ENCODE data around the gene MOV10L1. TPM values are rescaled to one million over a fixed set of nuclear protein-coding genes. Genes with fewer than 3 reads are reported as not detected.

Gene MOV10L1
- total and polyA plus RNA-seq, 2 donors (not counting 3 experiments of a cell fraction or from before 2014, with no cell fraction given): 27.6 to 37.6 TPM

DNA sequence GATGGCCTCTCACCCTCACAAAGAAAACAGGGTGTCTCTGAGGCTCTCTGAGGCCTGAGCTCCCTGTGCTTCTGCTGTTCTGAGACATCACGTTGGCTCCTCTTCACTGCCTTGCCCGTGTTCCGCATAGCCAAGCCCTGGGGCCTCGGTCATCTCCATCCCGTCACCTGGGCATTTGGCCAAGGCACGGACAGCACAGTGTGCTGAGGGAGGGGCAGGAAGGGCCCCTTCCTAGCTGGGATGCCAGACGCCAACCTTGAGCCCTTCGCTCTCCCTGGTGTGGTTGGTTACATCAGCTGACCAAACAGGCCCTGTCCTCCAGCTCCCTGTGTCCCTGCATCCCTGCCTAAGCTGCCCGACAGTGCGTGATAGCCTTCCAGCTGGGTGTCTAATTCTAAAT lies 25.9 kb downstream of the MOV10L1 start:
- DNase-seq (ENCODE audit: low read depth, low spot score) (peak; percentile 87), FAIRE-seq (peak; percentile 93)
- Histone ChIP-seq H3K9me3 (replicated peaks; ENCODE audit: control insufficient read depth, insufficient read depth, low read length) (no peaks in the 10 kb centered on the region), H2AFZ (ENCODE audit: low read depth, low read length) (no peak overlapping the region), H4K20me1 (replicated peaks; ENCODE audit: control insufficient read depth, extremely low read depth, insufficient read depth, low read length) (no peaks in the 10 kb centered on the region), H3K27me3 (ENCODE audit: control insufficient read depth in 2 of 2, insufficient read depth in 2 of 2, low read length in 2 of 2) (no peaks in the 10 kb centered on the region), H3K79me2 (ENCODE audit: control insufficient read depth, insufficient read depth, low read length) (peaks cover 29% of the 10 kb centered on the region), H3K4me3 (replicated peaks in 1 of 3; ENCODE audit: insufficient read depth in 1 of 3, low read depth in 1 of 3, low read length in 3 of 3) (peak overlapping the region in 2 of 3 experiments; percentile 50 to 88), H3K36me3 (ENCODE audit: control insufficient read depth in 2 of 2, extremely low read depth in 1 of 2, insufficient read depth in 2 of 2, low read length in 2 of 2) (peaks cover 3 to 8% of the 10 kb centered on the region in 2 experiments), H3K27ac (ENCODE audit: insufficient read depth, low read depth, low read length) (peak overlapping the region; percentile 96), H3K4me2 (ENCODE audit: insufficient read depth, low read length) (peak overlapping the region; percentile 94), H3K4me1 (ENCODE audit: control insufficient read depth, extremely low read depth, insufficient read depth, low read length) (peaks cover 78% of the 10 kb centered on the region), H3K9ac (replicated peaks; ENCODE audit: extremely low read depth, insufficient read depth, low read length) (peak overlapping the region; percentile 98), H3K9me1 (replicated peaks; ENCODE audit: control insufficient read depth, extremely low read depth, insufficient read depth, low read length) (no peaks in the 10 kb centered on the region)
- TF ChIP-seq POLR2AphosphoS5 (IDR thresholded peaks at IDR 0.05; ENCODE audit: insufficient read depth, low read depth, low read length) (peak; percentile 71), GATA2 (IDR thresholded peaks at IDR 0.05; ENCODE audit: insufficient read depth, insufficient read length, low read depth, low read length) (no peak), POLR2A (IDR thresholded peaks at IDR 0.05; ENCODE audit: low read depth, low read length) (peak; percentile 36), MYC (IDR thresholded peaks at IDR 0.05; ENCODE audit: low read depth, low read length) (peak; percentile 78), EZH2 (IDR thresholded peaks at IDR 0.05; ENCODE audit: borderline replicate concordance, low read depth, low read length, severe bottlenecking) (no peak), FOS (IDR thresholded peaks at IDR 0.05; ENCODE audit: borderline replicate concordance, insufficient read depth, low read length) (no peak), MAX (IDR thresholded peaks at IDR 0.05; ENCODE audit: insufficient read depth, insufficient read length) (peak; percentile 4), JUN (IDR thresholded peaks at IDR 0.05; ENCODE audit: borderline replicate concordance, insufficient read depth, insufficient read length, low read depth) (no peak), CTCF (IDR thresholded peaks at IDR 0.05; ENCODE audit: extremely low read depth in 1 of 2, insufficient read depth in 1 of 2, low read depth in 1 of 2, low read length in 2 of 2) (no peak)
- ChIA-PET CTCF (interaction anchor here (0.7 to 3.0 kb wide), 4 partner anchors 22 to 114 kb away, joined by 3 to 21 read pairs (median 5); no protein-coding TSS in a partner anchor), POLR2A (interaction anchor here (0.5 kb wide), 1 partner anchor 28 kb away, joined by 4 read pairs; no protein-coding TSS in a partner anchor)
- no TSS peak for BruUV-seq (replicated peaks)
- intact Hi-C loops (cut with micrococcal nuclease) (no loop called here), dilution Hi-C loops (cut with MboI; ENCODE audit: extremely low pct_ligation_motif_present, low sequenced_read_pairs) (no loop called here)

Data from endothelial cell of umbilical vein (primary cell).